ENCODE measurements around the gene PNRC1. TPM values are rescaled to one million over a fixed set of nuclear protein-coding genes. Genes with fewer than 3 reads are reported as not detected.

PNRC1 gene
- polyA plus RNA-seq, 2 of the 4 experiments (the other 2 are of a cell fraction): 27.2 to 37.8 TPM

DNA sequence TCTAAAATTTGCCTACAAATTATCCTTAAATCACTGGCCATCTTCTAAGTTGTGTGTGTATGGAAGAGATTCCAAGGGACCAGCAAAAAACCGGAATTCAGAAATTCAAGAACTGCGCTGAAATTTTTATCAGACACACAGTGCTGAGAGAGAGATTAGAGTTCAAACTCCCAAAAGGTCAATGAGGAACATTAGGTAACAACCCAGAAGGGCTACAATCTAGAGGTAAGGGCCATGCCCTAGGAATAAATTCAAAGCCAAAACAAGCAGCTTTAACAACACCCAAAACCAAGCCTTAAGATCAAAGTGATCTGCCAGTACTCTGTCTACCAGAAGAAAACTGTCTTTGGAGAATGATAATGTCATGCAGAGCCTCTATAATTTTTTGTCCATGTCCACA, 19.6 kb downstream of the PNRC1 start:
- no peak overlapping the region for H3K4me2 ChIP-seq
- no peak for DNase-seq (ENCODE audit: low read depth in 1 of 2, low spot score in 1 of 2)
- FAIRE-seq: no peak
- ATAC-seq: no peak
- H3K9me3 ChIP-seq: no peaks in the 10 kb centered on the region
- POLR2A ChIA-PET: interaction anchor here (1.1 kb wide), 1 partner anchor 20 kb away, joined by 3 read pairs; the partner anchor contains the start of gene PNRC1
- TF ChIP-seq, protein P1, sequence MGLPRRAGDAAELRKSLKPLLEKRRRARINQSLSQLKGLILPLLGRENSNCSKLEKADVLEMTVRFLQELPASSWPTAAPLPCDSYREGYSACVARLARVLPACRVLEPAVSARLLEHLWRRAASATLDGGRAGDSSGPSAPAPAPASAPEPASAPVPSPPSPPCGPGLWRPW (IDR thresholded peaks at IDR 0.05): no peak
- TF ChIP-seq FOXS1 (CRISPR knock-in tag; IDR thresholded peaks at IDR 0.05) (no peak), MAZ (IDR thresholded peaks at IDR 0.05; ENCODE audit: borderline replicate concordance, low read depth, low read length) (no peak), FOSL2 (IDR thresholded peaks at IDR 0.05) (no peak), FOSL2 (CRISPR knock-in tag; IDR thresholded peaks at IDR 0.05) (no peak), SREBF2 (IDR thresholded peaks at IDR 0.05) (no peak), SMC3 (IDR thresholded peaks at IDR 0.05) (no peak), JUN (IDR thresholded peaks at IDR 0.05) (no peak), ESRRA (IDR thresholded peaks at IDR 0.05; ENCODE audit: borderline replicate concordance, low read length) (no peak), NPAS2 (CRISPR knock-in tag; IDR thresholded peaks at IDR 0.05; ENCODE audit: borderline replicate concordance) (no peak), TFCP2L1 (CRISPR knock-in tag; IDR thresholded peaks at IDR 0.05) (no peak), MAX (IDR thresholded peaks at IDR 0.05) (no peak), USF2 (IDR thresholded peaks at IDR 0.05) (no peak)
- TF ChIP-seq, protein P2, sequence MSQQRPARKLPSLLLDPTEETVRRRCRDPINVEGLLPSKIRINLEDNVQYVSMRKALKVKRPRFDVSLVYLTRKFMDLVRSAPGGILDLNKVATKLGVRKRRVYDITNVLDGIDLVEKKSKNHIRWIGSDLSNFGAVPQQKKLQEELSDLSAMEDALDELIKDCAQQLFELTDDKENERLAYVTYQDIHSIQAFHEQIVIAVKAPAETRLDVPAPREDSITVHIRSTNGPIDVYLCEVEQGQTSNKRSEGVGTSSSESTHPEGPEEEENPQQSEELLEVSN (IDR thresholded peaks at IDR 0.05; ENCODE audit: borderline replicate concordance, low read depth): no peak
- no peak overlapping the region for H3K4me3 ChIP-seq
- no peaks in the 10 kb centered on the region for H3K4me1 ChIP-seq
- 95% methylated on average over 2 of the region's 2 CpGs for WGBS (ENCODE audit: missing lambda C conversion rate)
- CTCF ChIA-PET: no interaction called here
- H3K27ac ChIP-seq: no peak overlapping the region

DNA sequence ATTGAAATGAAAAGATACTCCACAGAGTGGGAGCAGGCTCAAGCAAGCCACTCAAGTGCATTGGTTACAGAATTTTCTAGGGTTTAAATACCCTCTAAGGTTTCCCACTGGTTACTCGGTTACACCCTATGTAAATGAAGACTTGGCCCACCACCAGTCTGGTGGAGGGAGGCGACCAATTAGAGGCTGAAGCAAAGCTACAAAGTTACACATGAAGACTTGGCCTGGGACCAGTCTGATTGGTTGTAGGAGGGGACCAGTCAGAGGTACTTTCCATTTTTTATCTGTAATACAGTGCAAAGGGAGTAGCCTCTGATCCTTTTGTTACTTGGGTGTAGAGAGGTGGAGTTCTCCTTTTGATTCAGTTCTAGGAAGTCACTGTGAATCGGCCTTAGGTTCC, 29.7 kb downstream of the PNRC1 start:
- no peak for ATAC-seq
- CTCF ChIA-PET: interaction anchor here (0.6 to 1.4 kb wide), 4 partner anchors 9 to 144 kb away, joined by 3 to 5 read pairs (median 3); no protein-coding TSS in a partner anchor

GRCh38 chr6:89111933-89112332, 31.4 kb downstream of the PNRC1 start:
- TF ChIP-seq FOXS1 (CRISPR knock-in tag; IDR thresholded peaks at IDR 0.05) (no peak), PBX3 (IDR thresholded peaks at IDR 0.05) (no peak), GATA3 (IDR thresholded peaks at IDR 0.05; ENCODE audit: borderline replicate concordance) (no peak), HEYL (CRISPR knock-in tag; IDR thresholded peaks at IDR 0.05) (no peak), HDAC2 (IDR thresholded peaks at IDR 0.05) (no peak), NPAS2 (CRISPR knock-in tag; IDR thresholded peaks at IDR 0.05; ENCODE audit: borderline replicate concordance) (no peak), JUN (IDR thresholded peaks at IDR 0.05) (no peak), RFX5 (IDR thresholded peaks at IDR 0.05) (no peak), RAD21 (conservative IDR thresholded peaks at IDR 0.05 in 1 of 2, IDR thresholded peaks at IDR 0.05 in 1 of 2) (no peak), RCOR1 (IDR thresholded peaks at IDR 0.05; ENCODE audit: low read depth, low read length) (no peak), RNF2 (IDR thresholded peaks at IDR 0.05; ENCODE audit: borderline replicate concordance, low read depth) (no peak), EP300 (IDR thresholded peaks at IDR 0.05) (no peak), MAZ (IDR thresholded peaks at IDR 0.05; ENCODE audit: borderline replicate concordance, low read depth, low read length) (no peak), SREBF2 (IDR thresholded peaks at IDR 0.05) (no peak), HOXA7 (CRISPR knock-in tag; IDR thresholded peaks at IDR 0.05) (no peak), BHLHE40 (IDR thresholded peaks at IDR 0.05; ENCODE audit: low read depth, low read length) (no peak)
- TF ChIP-seq, protein P2 (IDR thresholded peaks at IDR 0.05; ENCODE audit: borderline replicate concordance, low read depth): no peak
- CTCF ChIA-PET: interaction anchor here (0.6 to 1.7 kb wide), 2 partner anchors 33 to 129 kb away, joined by 4 to 7 read pairs; no protein-coding TSS in a partner anchor
- no peaks in the 10 kb centered on the region for H3K9me3 ChIP-seq
- DNase-seq (ENCODE audit: low read depth in 1 of 2, low spot score in 1 of 2) (no peak), FAIRE-seq (no peak), ATAC-seq (no peak)
- POLR2A ChIA-PET: no interaction called here
- H3K4me3 ChIP-seq: no peak overlapping the region
- H3K27ac ChIP-seq: no peak overlapping the region
- H3K4me2 ChIP-seq: no peak overlapping the region
- WGBS (ENCODE audit: missing lambda C conversion rate): 82% methylated on average over 9 of the region's 9 CpGs
- peaks cover 6% of the 10 kb centered on the region; the same call in 2 of the 3 replicates for H3K4me1 ChIP-seq

More for the DNA sequence above, 29.7 kb downstream of the PNRC1 start:
- no peak overlapping the region for H3K4me2 ChIP-seq
- no peak overlapping the region for H3K27ac ChIP-seq
- no peak for FAIRE-seq
- 91% methylated on average over 3 of the region's 3 CpGs for WGBS (ENCODE audit: missing lambda C conversion rate)
- H3K9me3 ChIP-seq: no peaks in the 10 kb centered on the region
- POLR2A ChIA-PET: no interaction called here
- TF ChIP-seq HOXA7 (CRISPR knock-in tag; IDR thresholded peaks at IDR 0.05): no peak
- TF ChIP-seq MYC (IDR thresholded peaks at IDR 0.05; ENCODE audit: borderline replicate concordance, low read length): no peak
- TF ChIP-seq ZNF302 (CRISPR knock-in tag; IDR thresholded peaks at IDR 0.05): no peak
- TF ChIP-seq POLR2AphosphoS2 (conservative IDR thresholded peaks at IDR 0.05; ENCODE audit: low read length): no peak
- no peak for TF ChIP-seq CHD4 (IDR thresholded peaks at IDR 0.05; ENCODE audit: borderline replicate concordance)
- TF ChIP-seq EHF (CRISPR knock-in tag; IDR thresholded peaks at IDR 0.05): no peak
- TF ChIP-seq GATA3 (IDR thresholded peaks at IDR 0.05; ENCODE audit: borderline replicate concordance): no peak
- no peak for TF ChIP-seq JUN (IDR thresholded peaks at IDR 0.05)
- TF ChIP-seq CEBPB (IDR thresholded peaks at IDR 0.05): no peak
- no peak overlapping the region for H3K4me3 ChIP-seq
- no peaks in the 10 kb centered on the region for H3K4me1 ChIP-seq
- no peak for DNase-seq (ENCODE audit: low read depth in 1 of 2, low spot score in 1 of 2)
